Measurements from ENCODE around the gene UBE3B.
"Not testable (repeated sequence)": the region's sequence is repeated elsewhere in the genome, so short reads cannot be mapped to it uniquely, and the experiment has no call there.

UBE3B gene

GRCh38 chr12:109461846-109462756 lies 15.3 kb upstream of the UBE3B start:
- peaks cover 44% of the 10 kb centered on the region for H3K4me1 Mint-ChIP-seq
- ATAC-seq: no peak
- no peaks in the 10 kb centered on the region for H3K9me3 Mint-ChIP-seq
- no peak overlapping the region for H3K4me3 Mint-ChIP-seq
- H3K27me3 Mint-ChIP-seq: no peaks in the 10 kb centered on the region
- peak overlapping the region; percentile 83 for H3K27ac Mint-ChIP-seq
- peaks cover 55% of the 10 kb centered on the region for H3K36me3 Mint-ChIP-seq

- peak overlapping the region; percentile 28 for H3K27ac Mint-ChIP-seq
- ATAC-seq: no peak
- H3K4me3 Mint-ChIP-seq: no peak overlapping the region
- peaks cover 46% of the 10 kb centered on the region for H3K36me3 Mint-ChIP-seq
- no peaks in the 10 kb centered on the region for H3K27me3 Mint-ChIP-seq
- peaks cover 44% of the 10 kb centered on the region for H3K4me1 Mint-ChIP-seq
- no peaks in the 10 kb centered on the region for H3K9me3 Mint-ChIP-seq
Observed at GRCh38 chr12:109462868-109463692, 14.4 kb upstream of the UBE3B start.

DNA sequence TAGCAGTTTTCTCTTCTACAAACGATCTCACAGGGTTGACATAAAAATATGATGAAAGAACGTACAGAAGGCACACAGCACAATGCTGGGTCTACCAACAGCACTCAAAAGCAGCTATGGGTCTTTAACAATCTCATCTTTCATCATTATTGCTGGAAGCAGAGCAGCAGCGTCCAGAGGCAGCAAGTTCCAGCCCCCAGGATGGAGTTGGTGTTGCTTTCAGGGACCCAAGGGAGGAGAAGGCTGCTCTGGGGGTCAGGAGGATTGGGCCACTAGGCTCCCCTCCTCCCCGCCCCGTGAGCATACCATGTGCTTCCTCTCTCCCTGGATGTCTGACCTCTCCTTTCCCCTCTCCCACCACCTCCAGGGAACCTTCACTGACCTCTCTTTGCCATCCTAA lies 13.7 kb upstream of the UBE3B start:
- Mint-ChIP-seq H3K9me3 (no peaks in the 10 kb centered on the region), H3K27ac (peak overlapping the region; percentile 28), H3K4me3 (no peak overlapping the region), H3K36me3 (peaks cover 46% of the 10 kb centered on the region), H3K27me3 (no peaks in the 10 kb centered on the region), H3K4me1 (peaks cover 44% of the 10 kb centered on the region)
- no peak for ATAC-seq

GRCh38 chr12:109464642-109465351 lies 12.6 kb upstream of the UBE3B start:
- Mint-ChIP-seq H3K27me3 (no peaks in the 10 kb centered on the region), H3K4me1 (peaks cover 44% of the 10 kb centered on the region), H3K4me3 (no peak overlapping the region), H3K27ac (no peak overlapping the region), H3K9me3 (no peaks in the 10 kb centered on the region), H3K36me3 (peaks cover 42% of the 10 kb centered on the region)
- ATAC-seq: no peak

DNA sequence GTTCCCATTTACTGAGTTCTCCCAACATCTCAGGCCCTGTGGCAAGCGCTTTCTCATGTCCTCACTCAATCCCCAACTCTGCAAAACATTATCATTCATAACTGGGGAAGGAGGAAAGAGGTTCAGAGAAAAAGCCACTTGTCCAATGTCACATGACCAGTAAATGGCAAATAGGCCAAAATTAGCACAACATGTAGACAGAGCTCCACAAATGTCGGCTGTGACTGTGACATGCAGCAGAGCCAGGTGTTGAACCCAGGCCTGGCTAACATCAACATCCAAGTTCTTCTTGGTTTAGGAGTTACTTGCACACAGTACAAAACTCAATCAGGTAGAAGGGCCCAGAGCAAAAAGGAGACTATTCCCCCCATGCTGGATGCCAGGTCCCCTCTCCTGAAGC lies 11.1 kb upstream of the UBE3B start:
- Mint-ChIP-seq H3K4me1 (peaks cover 38% of the 10 kb centered on the region), H3K36me3 (peaks cover 34% of the 10 kb centered on the region), H3K27ac (no peak overlapping the region), H3K4me3 (no peak overlapping the region), H3K27me3 (no peaks in the 10 kb centered on the region), H3K9me3 (no peaks in the 10 kb centered on the region)
- ATAC-seq: no peak

DNA sequence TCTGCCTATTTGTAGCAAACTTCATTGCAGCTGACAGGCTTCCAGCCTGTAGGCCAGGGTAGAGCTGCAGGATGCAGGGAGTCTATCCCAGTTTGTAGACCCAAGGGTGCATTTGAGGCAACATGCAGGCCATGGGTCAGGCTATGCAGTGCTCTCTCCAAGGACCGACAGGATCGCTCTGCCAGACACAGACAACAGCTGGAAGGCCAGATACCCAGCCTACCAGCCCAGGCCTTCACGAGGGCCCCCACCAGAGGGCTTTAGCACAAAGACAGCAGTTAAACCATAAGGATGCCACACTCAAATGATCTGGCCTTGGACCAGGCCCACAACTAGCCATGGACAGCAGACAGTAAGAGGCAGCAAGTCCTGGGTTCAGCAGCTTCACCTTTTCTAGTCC lies 10.6 kb upstream of the UBE3B start:
- Mint-ChIP-seq H3K4me1 (peaks cover 33% of the 10 kb centered on the region), H3K36me3 (peaks cover 30% of the 10 kb centered on the region), H3K27ac (no peak overlapping the region), H3K4me3 (no peak overlapping the region), H3K9me3 (no peaks in the 10 kb centered on the region), H3K27me3 (no peaks in the 10 kb centered on the region)
- ATAC-seq: no peak

GRCh38 chr12:109467978-109468676 lies 9.3 kb upstream of the UBE3B start:
- no peak for ATAC-seq

DNA sequence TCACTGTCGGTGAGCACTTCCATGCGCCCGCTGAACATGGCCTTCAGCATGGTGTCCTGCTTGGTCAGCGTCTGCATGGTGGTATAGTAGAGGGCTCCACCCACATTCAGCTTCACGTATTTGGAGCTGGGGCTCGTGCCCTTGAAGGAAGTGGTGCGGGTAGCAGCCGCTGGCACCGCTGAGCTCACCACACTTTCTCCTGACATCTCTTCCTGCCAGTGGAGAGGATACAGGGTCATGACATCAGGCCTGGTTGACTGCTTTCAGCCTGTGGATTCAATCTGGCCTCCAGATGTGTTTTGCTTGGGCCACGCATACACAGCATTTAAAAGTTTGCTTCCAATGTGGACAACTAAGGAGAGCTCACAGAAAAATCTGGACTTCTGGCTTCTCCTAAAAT lies 7.9 kb upstream of the UBE3B start:
- peaks cover 21% of the 10 kb centered on the region for H3K36me3 Mint-ChIP-seq
- no peak for ATAC-seq
- no peaks in the 10 kb centered on the region for H3K9me3 Mint-ChIP-seq
- H3K4me1 Mint-ChIP-seq: peaks cover 20% of the 10 kb centered on the region
- H3K4me3 Mint-ChIP-seq: no peak overlapping the region
- no peak overlapping the region for H3K27ac Mint-ChIP-seq
- H3K27me3 Mint-ChIP-seq: no peaks in the 10 kb centered on the region

More at GRCh38 chr12:109467978-109468676, 9.3 kb upstream of the UBE3B start:
- Mint-ChIP-seq H3K4me3 (no peak overlapping the region), H3K4me1 (peaks cover 30% of the 10 kb centered on the region), H3K27ac (no peak overlapping the region), H3K9me3 (no peaks in the 10 kb centered on the region), H3K27me3 (no peaks in the 10 kb centered on the region), H3K36me3 (peaks cover 30% of the 10 kb centered on the region)

DNA sequence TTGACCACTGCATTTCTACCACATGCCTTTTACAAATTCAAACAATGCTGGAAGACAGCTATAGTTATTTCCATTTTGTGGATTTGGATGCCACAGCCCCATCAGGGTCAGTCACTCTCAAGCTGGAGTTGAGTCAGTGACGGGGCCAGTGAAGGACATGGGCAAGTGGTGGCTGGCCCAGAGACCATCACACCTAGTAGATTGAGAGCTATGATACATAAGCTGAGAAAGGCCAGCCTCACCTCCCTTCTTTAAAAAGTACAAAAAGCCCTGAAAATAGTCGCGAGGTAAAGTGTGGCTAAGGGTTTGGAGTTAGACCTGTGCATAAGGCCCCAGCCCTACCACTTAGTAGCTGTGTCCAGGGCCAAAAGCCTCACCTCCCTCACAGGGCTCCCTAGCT lies 4.4 kb upstream of the UBE3B start:
- peaks cover 30% of the 10 kb centered on the region for H3K4me1 Mint-ChIP-seq
- no peak overlapping the region for H3K4me3 Mint-ChIP-seq
- H3K9me3 Mint-ChIP-seq: no peaks in the 10 kb centered on the region
- no peak for ATAC-seq
- peaks cover 11% of the 10 kb centered on the region for H3K36me3 Mint-ChIP-seq
- no peaks in the 10 kb centered on the region for H3K27me3 Mint-ChIP-seq
- no peak overlapping the region for H3K27ac Mint-ChIP-seq

DNA sequence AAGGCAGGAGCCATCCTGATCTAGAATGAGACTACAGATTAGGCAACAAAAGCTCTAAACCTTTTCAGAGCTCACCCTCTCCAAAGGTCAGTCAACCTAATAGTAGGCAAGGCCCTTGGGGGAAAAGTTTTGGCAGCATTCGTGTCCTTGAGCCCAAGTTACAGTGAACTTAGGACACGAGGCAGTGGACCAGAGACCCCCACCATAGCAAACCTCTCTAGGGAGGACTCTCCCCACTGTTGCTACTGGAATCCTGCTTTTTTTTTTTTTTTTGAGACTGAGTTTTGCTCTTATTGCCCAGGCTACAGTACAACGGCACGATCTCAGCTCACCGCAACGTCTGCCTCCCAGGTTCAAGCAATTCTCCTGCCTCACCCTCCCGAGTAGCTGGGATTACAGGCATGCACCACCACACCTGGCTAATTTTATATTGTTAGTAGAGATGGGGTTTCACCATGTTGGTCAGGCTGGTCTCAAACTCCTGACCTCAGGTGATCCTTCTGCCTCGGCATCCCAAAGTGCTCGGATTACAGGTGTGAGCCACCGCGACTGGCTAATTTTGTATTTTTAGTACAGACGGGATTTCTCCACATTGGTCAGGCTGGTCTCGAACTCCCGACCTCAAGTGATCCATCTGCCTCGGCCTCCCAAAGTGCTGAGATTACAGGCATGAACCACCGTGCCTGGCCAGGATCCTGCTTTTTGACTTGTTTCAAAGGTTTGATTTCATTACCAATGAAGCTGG lies 3.7 kb upstream of the UBE3B start:
- not testable (repeated sequence) for H3K27ac Mint-ChIP-seq, H3K4me3 Mint-ChIP-seq, ATAC-seq, H3K27me3 Mint-ChIP-seq, H3K9me3 Mint-ChIP-seq, H3K36me3 Mint-ChIP-seq
- H3K4me1 Mint-ChIP-seq: peaks cover 30% of the 10 kb centered on the region

- H3K27me3 Mint-ChIP-seq: no peaks in the 10 kb centered on the region
- peaks cover 41% of the 10 kb centered on the region for H3K4me1 Mint-ChIP-seq
- ATAC-seq: no peak
- no peaks in the 10 kb centered on the region for H3K36me3 Mint-ChIP-seq
- no peaks in the 10 kb centered on the region for H3K9me3 Mint-ChIP-seq
- no peak overlapping the region for H3K27ac Mint-ChIP-seq
- H3K4me3 Mint-ChIP-seq: no peak overlapping the region
Observed at GRCh38 chr12:109475121-109475520, 2.3 kb upstream of the UBE3B start.

DNA sequence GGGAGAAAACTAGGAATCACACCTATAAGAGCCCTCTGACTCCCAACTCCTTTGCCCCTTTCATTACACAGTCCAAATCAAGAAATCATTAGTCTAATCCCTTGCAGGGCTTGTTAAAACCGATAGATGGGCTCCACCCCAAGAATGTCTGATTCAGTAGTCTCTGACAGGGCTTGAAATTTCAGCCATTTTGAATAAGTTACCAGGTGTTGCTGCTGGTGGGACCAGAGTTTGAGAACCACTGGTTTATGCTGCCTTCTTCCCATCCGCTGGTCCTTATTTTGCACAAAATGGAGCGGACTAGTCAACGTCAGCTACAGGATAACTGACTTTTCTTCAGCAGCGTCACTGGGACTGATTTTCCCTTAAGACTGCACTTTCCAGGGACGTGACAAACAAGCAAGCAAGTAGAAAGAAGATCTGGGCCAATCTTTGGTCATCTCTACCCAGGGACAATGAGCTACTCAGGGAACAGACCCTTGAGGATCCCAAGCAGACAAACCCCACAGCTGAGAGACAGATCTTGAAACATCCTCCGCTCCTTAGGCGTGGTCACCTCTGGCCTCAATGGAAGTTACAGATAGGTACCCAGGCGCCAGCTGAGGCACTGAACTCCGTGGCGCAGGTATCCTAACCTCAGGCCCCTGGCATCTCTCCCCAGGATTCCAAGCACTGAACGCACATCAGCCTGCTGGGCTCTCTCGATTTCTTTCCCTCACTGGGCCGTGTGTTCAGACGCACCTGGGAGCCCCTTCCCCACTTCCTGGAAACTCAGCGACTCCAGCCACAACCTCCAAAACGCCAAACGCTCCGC lies 1.2 kb upstream of the UBE3B start:
- peaks cover 41% of the 10 kb centered on the region for H3K4me1 Mint-ChIP-seq

GRCh38 chr12:109476807-109477184 lies 638 bp upstream of the UBE3B start:
- peak overlapping the region; percentile 98 for H3K4me3 Mint-ChIP-seq
- peak overlapping the region; percentile 98 for H3K27ac Mint-ChIP-seq
- no peaks in the 10 kb centered on the region for H3K36me3 Mint-ChIP-seq
- H3K27me3 Mint-ChIP-seq: no peaks in the 10 kb centered on the region
- peaks cover 41% of the 10 kb centered on the region for H3K4me1 Mint-ChIP-seq
- peak; percentile 15 for ATAC-seq
- no peaks in the 10 kb centered on the region for H3K9me3 Mint-ChIP-seq

More for the DNA sequence above, 1.2 kb upstream of the UBE3B start:
- peak overlapping the region; percentile 98 for H3K27ac Mint-ChIP-seq
- no peaks in the 10 kb centered on the region for H3K9me3 Mint-ChIP-seq
- no peak for ATAC-seq
- peak overlapping the region; percentile 98 for H3K4me3 Mint-ChIP-seq
- no peaks in the 10 kb centered on the region for H3K27me3 Mint-ChIP-seq
- H3K36me3 Mint-ChIP-seq: no peaks in the 10 kb centered on the region
